ENCODE results near the gene GFOD1. TPM values are rescaled to one million over a fixed set of nuclear protein-coding genes. Genes with fewer than 3 reads are reported as not detected.

Gene GFOD1
- total RNA-seq, 1 donor from 2014 or later = 51.6 TPM

DNA sequence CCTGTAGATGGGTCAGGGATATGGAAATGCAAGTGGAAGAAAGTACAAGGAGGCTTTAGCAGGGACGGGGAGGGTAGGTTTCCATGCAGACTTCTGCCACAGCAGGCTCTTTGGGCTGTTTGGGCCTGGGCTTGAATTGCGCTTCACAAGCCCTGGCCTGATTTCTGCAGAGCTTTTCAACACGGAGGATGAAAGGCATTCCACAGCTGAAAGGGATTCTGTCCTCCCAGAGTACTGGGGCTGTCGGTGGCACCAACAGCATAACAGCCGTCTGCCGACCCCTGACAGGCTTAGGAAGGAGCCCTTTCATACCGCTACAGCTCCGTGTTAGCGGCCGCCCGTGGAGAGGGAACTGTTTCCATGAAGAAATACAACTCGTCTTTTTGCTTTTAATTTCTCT is 136.1 kb downstream of the GFOD1 start:
- no peaks in the 10 kb centered on the region for H3K36me3 ChIP-seq
- no peak for DNase-seq
- H3K4me1 ChIP-seq = peaks cover 33% of the 10 kb centered on the region
- no peak overlapping the region for H3K27ac ChIP-seq (replicated peaks)
- intact Hi-C loops (cut with micrococcal nuclease) = no loop called here
- no peaks in the 10 kb centered on the region for H3K27me3 ChIP-seq (ENCODE audit: low read depth)
- H3K9me3 ChIP-seq (replicated peaks) = no peaks in the 10 kb centered on the region
- no peak for TF ChIP-seq CTCF (IDR thresholded peaks at IDR 0.05; ENCODE audit: borderline replicate concordance)
- no peak overlapping the region for H3K4me3 ChIP-seq

- no peak for DNase-seq
- intact Hi-C loops (cut with micrococcal nuclease) = no loop called here
- Histone ChIP-seq H3K4me3 (no peak overlapping the region), H3K4me1 (peaks cover 20% of the 10 kb centered on the region), H3K27me3 (ENCODE audit: low read depth) (no peaks in the 10 kb centered on the region), H3K27ac (replicated peaks) (peak overlapping the region; percentile 16), H3K9me3 (replicated peaks) (no peaks in the 10 kb centered on the region), H3K36me3 (no peaks in the 10 kb centered on the region)
- no peak for TF ChIP-seq CTCF (IDR thresholded peaks at IDR 0.05; ENCODE audit: borderline replicate concordance)
Measured at GRCh38 chr6:13349811-13350506, 137.4 kb downstream of the GFOD1 start.

DNA sequence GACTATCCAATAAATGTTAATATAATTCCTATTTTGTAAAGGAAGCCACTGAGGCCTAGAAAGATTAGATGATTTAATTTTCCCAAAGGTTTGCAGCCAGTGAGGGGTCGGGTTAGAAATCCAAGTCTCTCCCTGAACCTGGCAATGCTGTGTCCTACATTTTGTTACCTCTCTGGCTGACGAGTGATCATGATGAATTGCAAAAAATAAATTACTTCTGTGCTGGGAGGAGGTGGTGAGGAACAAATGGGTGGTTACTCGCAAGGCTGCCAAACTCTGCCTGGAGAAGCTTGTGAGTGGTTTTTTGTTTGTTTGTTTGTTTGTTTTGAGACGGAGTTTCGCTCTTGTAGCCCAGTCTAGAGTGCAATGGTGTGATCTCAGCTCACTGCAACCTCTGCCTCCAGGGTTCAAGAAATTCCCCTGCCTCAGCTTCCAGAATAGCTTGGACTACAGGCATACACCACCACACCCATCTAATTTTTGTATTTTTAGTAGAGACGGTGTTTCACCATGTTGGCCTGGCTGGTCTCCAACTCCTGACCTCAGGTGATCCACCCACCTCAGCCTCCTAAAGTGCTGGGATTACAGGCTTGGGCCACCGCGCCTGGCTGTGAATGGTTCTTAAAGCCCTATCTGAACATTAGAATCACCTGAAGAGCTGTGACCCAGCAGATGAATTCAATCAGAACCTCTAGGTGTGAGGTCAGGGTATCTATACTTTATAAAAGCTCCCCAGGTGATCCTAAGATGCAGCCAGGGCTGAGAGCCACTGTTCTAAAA is 138.9 kb downstream of the GFOD1 start:
- no peak for DNase-seq
- intact Hi-C loops (cut with micrococcal nuclease) = no loop called here
- H3K27me3 ChIP-seq (ENCODE audit: low read depth) = no peaks in the 10 kb centered on the region

DNA sequence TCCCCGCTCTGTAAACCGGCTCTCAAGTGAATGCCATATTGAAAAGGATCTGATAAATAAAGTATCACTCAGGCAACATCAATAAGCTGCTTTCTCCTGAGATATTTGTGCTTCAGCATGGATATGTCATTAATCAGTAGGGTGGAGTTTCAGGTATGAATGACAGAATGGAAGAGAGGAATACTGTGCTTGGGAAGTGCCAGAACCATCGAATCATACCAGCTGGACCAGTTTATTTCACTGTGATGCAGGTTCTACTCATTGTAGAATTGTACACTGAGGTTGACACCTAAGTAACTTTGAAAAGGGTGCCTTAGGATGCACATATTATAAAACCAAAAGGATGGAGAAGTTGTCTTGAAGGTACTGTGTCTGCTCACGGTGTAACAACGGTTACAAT is 141.2 kb downstream of the GFOD1 start:
- Histone ChIP-seq H3K9me3 (replicated peaks) (peaks cover 8% of the 10 kb centered on the region), H3K4me3 (no peak overlapping the region), H3K27me3 (ENCODE audit: low read depth) (no peaks in the 10 kb centered on the region), H3K36me3 (no peaks in the 10 kb centered on the region), H3K27ac (replicated peaks) (no peak overlapping the region), H3K4me1 (peaks cover 7% of the 10 kb centered on the region)
- DNase-seq = no peak
- intact Hi-C loops (cut with micrococcal nuclease) = no loop called here
- TF ChIP-seq CTCF (IDR thresholded peaks at IDR 0.05; ENCODE audit: borderline replicate concordance) = no peak

More for the DNA sequence above, 138.9 kb downstream of the GFOD1 start:
- Histone ChIP-seq H3K4me3 (no peak overlapping the region), H3K4me1 (peaks cover 7% of the 10 kb centered on the region), H3K36me3 (no peaks in the 10 kb centered on the region), H3K27ac (replicated peaks) (no peak overlapping the region), H3K9me3 (replicated peaks) (no peaks in the 10 kb centered on the region)
- TF ChIP-seq CTCF (IDR thresholded peaks at IDR 0.05; ENCODE audit: borderline replicate concordance) = no peak

- Histone ChIP-seq H3K9me3 (replicated peaks) (peaks cover 8% of the 10 kb centered on the region), H3K4me1 (no peaks in the 10 kb centered on the region), H3K36me3 (no peaks in the 10 kb centered on the region), H3K27ac (replicated peaks) (no peak overlapping the region), H3K4me3 (no peak overlapping the region), H3K27me3 (ENCODE audit: low read depth) (no peaks in the 10 kb centered on the region)
- intact Hi-C loops (cut with micrococcal nuclease) = no loop called here
- DNase-seq = no peak
- TF ChIP-seq CTCF (IDR thresholded peaks at IDR 0.05; ENCODE audit: borderline replicate concordance) = no peak
Measured at GRCh38 chr6:13342414-13343019, 144.9 kb downstream of the GFOD1 start.
